Posterior cingulate gyrus (tissue), 11 donors: Measurements from ENCODE around the gene BARX1.
A peak's percentile ranks its signal among the peaks of the same experiment; 100 is the strongest.

Source experiments
- DNase-seq, 10 donors: peaks; one replicate each; pipeline versions ENCODE4 v3.0.0 to v3.0.0-alpha.2; 2020 to 2021; ENCODE audit warnings: mixed read lengths in 3 of 10
- intact Hi-C: fragments of 100-400 bp; cut with DNase I; formaldehyde crosslinking; loops from one replicate; pipeline ENCODE4 v1.15.1; 2023

The BARX1 gene

DNA sequence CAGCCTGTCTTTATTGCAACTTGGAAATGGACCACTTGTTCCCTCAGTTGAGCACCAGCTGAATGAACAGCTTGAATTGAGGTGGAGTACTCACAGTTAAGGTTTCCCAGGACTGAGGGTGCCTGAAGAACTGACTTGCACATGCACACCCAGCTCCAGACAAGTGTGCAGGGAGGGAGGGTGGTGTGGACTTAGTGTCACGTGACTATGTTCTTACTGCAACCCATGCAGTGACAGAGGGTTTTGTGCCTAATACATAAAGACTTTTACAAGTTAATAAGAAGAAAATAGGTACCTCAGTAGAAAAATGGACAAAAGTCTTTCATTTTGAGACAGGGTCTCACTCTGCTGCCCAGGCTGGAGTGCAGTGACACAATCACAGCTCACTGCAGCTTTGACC is 18.0 kb downstream of the BARX1 start:
- intact Hi-C loops, result no loop called here

DNA sequence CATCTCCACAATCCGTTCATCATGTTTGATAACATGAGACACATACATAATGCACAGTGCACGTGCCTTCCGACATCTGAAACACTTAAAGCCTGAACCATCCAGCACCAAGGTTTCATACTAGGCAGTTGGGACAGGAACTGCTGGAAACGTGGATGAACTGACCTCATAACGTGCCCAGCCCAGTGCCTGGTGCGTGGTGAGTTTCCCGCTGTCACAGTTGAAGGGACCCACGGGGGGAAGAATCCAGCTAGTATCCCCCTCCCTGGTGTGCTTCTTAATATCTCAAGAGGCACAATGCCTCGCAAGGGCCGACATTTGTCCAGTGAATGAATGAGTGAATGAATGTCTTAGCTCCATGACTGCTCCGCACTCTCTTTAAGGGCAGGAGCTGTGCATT is 23.2 kb downstream of the BARX1 start:
- no peak for DNase-seq
- intact Hi-C loops, result no loop called here

More for the DNA sequence above, 18.0 kb downstream of the BARX1 start:
- no peak for DNase-seq

DNA sequence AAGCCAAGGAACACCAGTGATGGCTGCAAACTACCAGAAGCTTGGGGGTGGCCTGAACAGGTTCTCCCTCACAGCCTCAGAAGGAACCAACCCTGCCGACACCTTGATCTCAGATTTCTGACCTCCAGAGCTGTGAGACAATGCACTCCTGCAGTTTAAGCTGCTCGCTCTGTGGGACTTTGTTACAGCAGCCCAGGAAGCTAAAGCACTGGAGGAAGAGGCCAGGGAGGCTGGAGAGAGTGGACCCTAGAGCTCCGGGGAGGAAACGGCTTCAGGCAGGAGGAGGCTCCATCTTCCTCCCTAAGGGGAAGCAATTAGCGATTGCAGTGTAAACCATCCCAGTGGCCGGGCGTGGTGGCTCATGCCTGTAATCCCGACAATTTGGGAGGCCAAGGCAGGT is 25.1 kb downstream of the BARX1 start:
- no peak for DNase-seq
- intact Hi-C loops, result no loop called here

DNA sequence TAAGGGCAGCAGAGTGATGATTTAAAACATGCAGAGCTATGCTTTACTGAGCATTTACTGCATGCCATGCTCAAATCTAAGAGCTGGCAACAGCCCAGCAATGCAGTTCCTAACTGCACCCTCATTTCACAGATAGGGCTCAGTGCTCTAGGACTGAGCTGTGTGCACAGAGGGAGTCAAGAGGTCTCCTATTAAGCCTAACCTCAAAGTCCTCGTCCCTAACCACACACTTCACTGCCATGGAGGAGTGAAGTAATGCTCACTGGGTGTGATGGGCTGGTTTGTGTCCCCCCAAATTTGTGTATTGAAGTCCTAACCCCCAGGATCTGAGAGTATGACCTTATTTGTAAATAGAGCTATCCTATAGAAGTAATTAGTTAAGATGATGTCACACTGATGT is 25.9 kb downstream of the BARX1 start:
- intact Hi-C loops, result no loop called here
- no peak for DNase-seq

DNA sequence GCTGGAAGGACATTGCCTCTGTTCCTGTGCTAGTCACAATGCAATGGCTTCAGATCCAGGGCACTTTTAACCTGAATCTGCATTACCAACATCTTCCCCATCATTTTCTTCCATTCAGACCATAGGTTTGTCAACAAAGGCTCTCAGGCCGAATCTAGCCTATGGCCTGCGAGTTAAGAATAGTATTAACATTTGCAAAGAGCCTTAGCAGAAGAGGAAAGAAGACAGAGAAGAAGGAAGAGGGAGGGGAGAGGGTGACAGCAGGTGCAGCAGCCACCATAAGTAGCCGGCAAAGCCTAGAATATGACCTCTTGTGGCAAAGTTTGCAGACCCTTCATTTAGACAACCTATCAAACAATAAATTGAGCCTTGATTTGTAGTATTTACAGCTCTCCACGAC is 32.6 kb downstream of the BARX1 start:
- DNase-seq, result no peak
- intact Hi-C loops, result no loop called here

DNA sequence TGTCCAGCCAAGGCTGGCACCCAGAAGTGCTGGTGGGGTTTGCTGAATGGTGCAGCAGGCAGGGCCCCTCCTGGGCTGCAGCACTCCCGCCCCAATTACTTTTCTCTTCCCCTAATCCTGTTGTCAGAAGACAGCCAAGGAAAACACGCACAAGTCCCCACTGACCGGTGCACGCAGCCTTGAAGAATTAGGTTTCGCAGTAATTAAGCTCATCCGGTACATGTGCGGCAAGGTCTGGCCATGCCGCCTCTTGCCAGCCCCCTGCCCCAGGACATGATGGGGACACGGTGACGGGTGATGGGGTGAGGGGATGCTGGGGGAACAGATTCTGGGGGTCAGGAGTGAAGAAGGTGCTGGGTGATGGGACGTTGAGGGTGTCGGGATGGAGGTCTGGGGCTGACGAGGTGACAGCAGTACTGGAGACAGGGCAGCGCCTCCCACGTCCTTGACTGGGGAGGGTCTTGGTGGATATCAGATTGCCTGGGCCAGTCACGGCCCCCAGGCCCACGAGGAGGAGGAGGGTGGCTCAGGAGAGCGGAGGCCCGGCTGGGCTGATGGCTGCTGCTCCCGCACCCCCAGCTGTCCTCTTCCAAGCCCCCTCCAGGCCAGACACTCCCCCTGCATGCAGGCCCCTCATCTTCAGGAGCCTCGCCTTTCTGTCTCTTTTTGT is 34.9 kb downstream of the BARX1 start:
- intact Hi-C loops, result no loop called here
- no peak for DNase-seq

DNA sequence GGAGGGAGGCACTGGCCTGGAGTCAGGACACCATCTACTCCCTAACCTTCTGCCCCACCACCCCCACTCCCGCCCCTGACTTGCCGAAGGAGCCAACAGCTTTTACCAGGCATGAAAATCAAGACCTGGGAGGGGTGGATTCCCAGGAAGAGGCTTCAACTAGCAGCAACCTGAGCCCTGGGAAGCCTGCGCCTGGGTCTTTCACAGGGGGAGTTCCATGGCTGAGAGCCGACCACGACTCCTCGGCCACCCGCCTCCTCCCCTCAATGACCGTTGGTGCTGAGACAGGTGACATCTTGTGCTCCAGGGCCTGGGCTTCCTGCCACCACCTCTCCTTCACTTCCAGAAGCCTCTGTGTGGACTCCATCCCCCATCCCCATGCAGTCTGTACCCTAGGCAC is 37.1 kb downstream of the BARX1 start:
- intact Hi-C loops, result no loop called here
- no peak for DNase-seq

DNA sequence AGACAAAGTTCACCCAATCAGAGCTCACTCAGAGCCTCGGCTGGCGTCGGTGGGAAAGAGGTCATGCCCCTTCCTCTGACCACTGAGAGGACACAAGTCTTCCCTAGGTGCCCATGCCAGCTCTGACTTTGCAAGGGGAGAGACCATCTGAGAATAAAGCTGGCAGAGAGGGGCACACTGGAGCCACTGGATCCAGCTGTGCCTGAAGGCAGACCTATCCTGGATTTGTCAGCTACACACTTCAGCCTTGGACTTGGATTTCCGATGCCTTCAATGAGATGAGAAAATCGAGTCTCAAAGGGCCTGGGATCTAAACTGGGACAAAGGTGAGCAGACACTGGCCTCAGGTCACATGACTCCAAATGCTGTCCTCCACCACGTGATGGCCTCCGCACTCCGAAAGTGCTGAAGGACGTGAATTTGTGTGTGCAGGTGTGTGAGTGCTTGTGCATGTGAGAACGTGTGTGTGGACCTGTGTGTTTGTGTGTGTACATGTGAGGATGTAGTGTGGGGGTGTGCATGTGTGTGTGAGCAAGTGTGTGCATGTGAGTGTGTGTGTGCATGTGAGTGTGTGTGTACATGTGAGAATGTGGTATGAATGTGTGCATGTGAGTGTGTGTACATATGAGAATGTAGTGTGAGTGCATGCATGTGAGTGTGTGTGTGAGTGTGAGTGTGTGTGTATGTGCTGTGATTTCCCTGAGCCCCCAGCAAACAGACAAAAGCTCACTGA is 37.9 kb downstream of the BARX1 start:
- intact Hi-C loops, result no loop called here
- no peak for DNase-seq

DNA sequence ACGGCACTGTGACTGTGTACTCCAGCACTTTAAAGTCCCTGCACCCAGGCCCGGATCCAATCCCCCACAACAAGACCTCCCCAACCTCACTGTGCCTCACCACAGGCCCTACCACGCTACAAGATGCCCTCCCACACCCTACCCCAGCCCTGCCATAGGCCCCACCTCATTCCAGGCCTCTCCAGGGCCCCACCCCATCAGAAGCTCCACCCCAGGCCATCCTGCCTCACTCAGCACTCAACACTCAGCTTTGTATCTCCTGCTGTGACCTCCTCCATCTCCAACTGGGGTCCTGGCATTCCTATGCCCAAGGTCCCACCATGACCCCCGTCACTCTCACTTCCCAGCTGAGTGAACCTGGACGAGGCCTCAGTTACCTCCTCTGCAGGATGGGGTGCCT is 38.8 kb downstream of the BARX1 start:
- intact Hi-C loops, result no loop called here
- DNase-seq, result no peak

DNA sequence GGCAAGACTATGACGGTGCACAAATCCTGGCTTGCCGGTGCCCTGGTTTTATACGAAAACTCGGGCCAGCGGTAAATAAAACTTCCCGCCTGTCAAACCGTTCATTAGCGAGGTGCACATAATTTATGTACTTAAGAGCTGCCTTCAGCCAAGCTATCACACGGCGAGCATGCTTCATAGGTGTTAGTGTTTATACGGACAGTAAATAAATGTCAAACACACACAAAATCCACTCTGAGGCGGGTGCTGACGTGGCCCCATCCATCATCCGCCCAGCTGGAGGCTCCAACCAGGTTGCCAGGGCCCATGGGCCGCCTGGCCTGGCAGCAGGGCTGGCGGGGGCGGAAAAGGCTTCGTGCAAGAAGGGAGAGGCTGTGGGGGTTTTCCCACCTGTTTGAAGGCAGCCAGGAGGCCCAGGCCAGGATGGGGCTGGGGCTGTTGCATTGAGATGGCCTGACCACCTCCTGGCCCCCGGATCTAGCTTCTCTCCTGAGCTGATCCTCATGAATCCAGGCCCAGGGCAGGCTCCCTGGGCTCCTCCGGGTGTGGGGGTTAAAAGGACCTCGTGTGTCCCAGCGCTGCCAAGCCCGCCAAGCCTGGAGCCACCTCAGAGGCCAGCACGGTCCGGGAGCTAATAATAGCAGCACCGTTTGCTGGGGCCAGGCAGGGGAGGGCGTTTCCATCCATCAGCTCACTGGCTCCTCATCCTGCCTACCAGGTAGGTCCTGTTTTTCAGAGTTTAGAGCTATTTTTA is 43.2 kb downstream of the BARX1 start:
- peak in 1 of 10 donors; percentile 56 for DNase-seq

DNA sequence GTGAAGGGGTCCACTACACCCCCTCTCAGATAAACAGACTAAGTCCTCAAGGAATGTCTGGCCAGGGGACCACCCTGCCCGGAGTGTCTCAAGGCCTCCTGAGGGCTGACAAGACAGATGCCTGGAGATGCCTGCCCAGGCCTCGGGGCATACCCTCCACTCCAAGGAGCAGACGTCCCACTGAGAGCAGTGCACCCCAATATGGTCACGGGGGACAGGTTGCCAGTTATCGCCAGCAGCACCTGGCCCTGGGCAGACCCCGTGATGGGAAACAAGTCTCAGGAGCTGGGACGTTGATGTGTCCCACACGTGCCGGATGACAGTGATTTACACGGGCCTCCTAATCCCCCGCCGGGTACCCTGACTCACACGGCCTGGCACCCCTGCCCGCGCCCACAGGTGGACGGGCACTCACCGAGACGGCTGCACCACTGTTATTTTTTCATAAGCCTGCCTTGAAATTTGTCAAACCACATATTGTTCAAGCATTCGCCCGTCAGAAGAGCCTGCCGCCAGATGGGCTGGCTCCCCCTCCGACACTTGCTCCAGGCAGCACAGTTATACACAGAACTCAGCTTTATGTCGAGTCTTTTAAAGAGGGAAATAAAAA is 43.9 kb downstream of the BARX1 start:
- peak in 2 of 10 donors; percentile 72 to 79 for DNase-seq
- intact Hi-C loops, result no loop called here

More for the DNA sequence above, 43.2 kb downstream of the BARX1 start:
- intact Hi-C loops, result no loop called here

DNA sequence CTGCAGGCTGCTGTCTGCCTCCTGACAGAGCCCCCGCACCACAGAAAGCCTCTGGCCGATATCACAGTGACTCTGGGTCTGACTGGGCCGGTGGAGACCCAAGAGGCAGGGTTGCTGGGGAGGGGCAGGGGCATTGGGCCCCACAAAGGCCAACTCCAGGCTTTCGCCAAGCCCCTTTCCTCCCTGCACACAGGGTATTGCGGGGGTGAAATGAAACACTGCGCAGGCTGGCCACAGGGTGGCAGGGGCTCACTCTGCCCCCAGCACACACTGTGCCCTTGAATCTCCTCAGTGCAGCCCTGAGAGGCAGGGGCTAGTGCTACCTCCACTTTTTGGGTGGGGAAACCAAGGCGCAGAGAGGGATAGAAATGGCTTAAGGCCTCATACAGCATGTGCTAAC is 44.6 kb downstream of the BARX1 start:
- DNase-seq, result peak in 1 of 10 donors; percentile 25
- intact Hi-C loops, result no loop called here

DNA sequence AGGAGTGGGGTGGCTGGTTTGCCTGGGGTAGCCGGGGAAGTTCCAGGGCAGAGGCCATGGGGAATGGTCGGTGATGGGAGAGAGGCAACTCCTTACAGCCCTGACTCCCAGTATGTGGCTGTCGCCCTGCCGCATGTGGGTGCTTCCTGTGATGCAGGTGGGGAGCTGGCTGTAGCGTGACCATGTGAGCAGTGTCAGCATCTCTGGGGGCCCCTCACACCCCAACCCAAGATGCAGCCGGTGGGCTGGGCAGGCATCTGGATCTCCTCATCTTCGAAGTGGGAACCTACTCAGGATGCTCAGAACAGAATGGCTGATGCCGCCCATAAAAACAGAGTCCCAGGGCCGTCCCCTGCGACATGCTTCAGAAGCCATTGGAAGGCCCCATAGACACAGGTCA is 45.0 kb downstream of the BARX1 start:
- DNase-seq, result peak in 3 of 10 donors; percentile 48 to 66 (median 63)
- intact Hi-C loops, result no loop called here

DNA sequence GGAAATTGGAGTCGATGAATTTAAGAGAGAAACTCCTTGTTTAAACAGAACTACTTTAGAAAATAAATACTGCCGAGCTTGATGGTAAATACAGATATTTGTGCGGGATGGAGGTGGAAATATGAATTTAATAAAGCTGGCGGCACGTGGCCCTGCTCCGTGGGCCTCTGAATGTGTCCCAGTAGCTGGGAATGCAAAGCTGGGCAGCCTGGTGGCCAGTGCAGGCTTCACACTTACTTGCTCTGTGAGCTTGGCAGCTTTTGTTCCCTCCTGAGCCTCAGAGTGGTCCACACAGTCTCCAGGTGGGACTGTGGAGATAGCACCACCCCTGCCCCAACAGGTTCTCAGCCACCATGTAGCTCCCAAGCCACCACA is 45.9 kb downstream of the BARX1 start:
- intact Hi-C loops, result no loop called here
- peak in 2 of 10 donors; percentile 20 to 54 for DNase-seq

DNA sequence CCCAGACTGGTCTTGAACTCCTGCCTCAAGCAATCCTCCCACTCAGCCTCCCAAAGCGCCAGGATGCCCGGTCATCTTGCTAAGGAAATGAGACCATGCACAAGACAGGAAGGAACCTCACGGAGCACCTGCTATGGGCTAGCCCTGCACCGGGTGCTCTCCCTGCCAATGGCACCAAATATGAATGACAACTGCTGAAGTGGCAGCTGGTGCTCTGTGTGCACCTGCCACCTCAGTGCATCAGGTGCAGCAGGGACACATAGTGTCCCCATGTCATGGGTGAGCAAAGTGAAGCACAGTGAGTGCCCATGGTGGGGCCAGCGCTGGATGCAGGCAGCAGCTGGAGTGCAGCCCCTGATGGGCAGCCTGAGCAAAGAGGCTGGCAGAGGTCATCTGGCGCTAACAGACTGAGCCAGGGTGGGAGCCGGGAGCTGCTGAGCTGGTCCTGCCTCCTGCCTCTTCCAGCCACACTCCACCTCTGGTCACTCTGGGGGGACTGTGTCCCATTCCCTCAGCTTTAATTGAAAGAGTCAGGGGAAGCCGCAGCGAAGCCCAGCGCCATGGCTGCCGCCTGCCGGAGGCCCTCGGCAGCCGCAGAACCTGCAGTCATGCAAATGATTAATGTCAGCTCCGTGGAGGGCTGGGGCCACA is 46.4 kb downstream of the BARX1 start:
- intact Hi-C loops, result no loop called here
- DNase-seq, result peak in 3 of 10 donors; percentile 50 to 84 (median 75)

DNA sequence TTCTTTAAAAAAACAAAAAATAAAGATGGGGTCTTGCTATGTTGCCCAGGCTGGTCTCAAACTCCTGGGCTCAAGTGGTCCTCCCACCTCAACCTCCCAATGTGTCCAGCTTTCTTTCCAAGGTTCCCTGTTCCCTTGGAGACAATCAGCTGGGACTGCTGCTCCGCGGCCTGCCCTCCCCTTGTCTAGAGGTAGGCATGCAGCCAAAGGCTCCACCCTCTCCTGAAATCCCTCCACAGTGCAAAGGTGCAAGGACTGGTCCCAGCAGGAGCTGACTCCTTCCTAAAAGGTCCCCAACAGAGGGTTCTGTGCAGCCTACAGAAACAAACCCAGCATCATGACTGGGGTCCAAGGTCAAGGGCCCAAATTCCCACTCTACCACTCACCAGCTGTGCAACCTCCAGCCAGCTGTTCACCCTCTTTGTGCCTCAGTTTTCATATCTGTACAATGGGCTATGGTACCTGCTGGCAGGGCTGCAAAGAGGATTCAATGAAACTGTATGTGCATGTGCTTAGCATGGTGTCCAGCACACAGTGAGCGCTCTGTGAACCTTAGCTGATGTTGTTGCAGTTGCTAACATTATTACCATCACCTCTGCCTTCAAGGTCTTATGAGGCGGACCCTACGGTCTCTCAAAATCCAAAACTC is 47.5 kb downstream of the BARX1 start:
- intact Hi-C loops, result no loop called here

DNA sequence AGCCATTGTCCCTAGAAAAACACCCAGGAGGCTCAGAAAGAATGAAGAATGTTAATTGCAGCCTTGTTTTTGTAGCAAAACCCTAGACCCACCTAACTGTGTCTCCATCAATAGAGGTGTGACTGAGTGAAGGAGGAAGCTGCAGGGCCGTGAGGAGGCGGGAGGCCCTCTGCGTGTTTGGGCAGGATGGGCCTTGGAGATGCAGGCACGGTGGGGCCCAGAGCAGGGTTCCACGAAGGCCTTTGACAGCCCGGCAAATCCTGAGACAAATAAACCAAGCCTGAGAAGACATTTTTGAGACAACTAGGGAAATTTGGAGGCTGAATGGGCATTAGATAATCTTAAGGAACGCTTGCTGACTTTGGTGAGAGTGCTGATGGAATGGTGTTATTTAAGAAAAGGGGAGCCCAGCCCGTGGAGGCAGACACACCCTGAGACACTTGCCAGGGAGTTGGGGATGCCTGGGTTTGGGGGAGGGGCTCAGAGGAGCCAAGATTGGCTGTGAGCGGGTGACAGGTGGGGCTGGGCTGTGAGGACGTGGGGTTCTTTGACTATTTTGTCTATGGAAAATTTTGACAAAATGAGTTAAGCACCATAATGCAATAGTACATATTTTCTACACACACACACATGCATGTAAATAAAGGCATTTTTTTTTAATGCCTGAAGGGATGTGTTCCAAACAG is 48.8 kb downstream of the BARX1 start:
- intact Hi-C loops, result no loop called here
- DNase-seq, result peak in 3 of 10 donors; percentile 46 to 66 (median 51)

More for the DNA sequence above, 47.5 kb downstream of the BARX1 start:
- DNase-seq, result peak in 3 of 10 donors; percentile 17 to 25 (median 20)

DNA sequence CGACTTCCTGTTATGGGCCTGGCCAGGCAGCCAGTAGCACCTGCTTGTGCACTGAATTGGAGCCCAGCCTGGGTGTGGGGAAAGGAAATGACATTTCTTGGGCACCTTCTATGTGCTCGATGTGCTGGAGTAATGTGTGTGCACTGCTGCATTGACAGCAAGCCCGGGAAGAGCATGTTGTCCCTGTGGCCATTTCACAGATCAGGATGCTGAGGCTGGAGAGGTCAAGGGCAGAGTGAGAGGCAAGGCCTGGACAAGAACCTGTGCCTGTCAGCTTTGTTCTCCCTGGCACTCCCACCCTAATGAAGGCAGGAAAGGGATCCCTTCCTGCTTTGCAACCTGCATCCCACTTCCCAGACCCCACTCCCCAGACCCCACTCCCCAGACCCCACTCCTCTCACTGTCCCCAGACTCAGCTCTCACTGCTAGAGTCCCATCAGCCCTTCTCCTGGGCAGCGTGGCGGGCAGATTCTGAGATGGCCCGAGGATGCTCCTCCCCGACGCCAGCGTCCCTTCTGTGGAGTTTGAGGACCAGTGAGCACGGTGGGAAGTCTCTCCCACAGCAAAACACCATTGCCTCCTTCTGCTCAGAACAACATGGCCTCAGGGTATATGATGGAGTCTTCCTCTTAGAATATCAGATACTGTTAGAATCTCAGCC is 49.6 kb downstream of the BARX1 start:
- DNase-seq, result peak in 3 of 10 donors; percentile 19 to 67 (median 46)
- intact Hi-C loops, result no loop called here
